HEK293 (cell line): ENCODE results near the gene DYDC1.

Experiments used
- HOXD13 ChIP-seq: sonication (generic); formaldehyde crosslinking; IDR thresholded peaks from 2 replicates; pipeline ENCODE4 v1.8.0; 2022; ENCODE audit warnings: missing genetic modification reagents, borderline replicate concordance
- PATZ1 ChIP-seq: fragments of 450-650 bp; formaldehyde crosslinking; IDR thresholded peaks from 2 replicates; pipeline ENCODE4 v1.5.1; 2016; ENCODE audit warnings: missing biosample characterization, missing genetic modification characterization
- SETDB1 ChIP-seq: IDR thresholded peaks from one replicate; pipeline ENCODE4 v1.6.1; 2017; ENCODE audit warnings: mild to moderate bottlenecking, low read length, moderate library complexity, mixed read lengths; ENCODE audit not compliant: insufficient read length
- ZBTB11 ChIP-seq: fragments of 450-650 bp; formaldehyde crosslinking; conservative IDR thresholded peaks from 2 replicates; pipeline ENCODE4 v1.5.1; 2016; ENCODE audit warnings: low read depth, missing biosample characterization, missing genetic modification characterization
- ZBTB8A ChIP-seq: fragments of 450-650 bp; formaldehyde crosslinking; IDR thresholded peaks from 2 replicates; pipeline ENCODE4 v1.5.1; 2016; ENCODE audit warnings: missing biosample characterization, missing genetic modification characterization
- ZFP37 ChIP-seq: fragments of 450-650 bp; formaldehyde crosslinking; IDR thresholded peaks from 2 replicates; pipeline ENCODE4 v1.5.1; 2016; ENCODE audit warnings: missing biosample characterization, missing genetic modification characterization
- ZNF10 ChIP-seq: fragments of 450-650 bp; formaldehyde crosslinking; IDR thresholded peaks from 2 replicates; pipeline ENCODE4 v1.5.1; 2017; ENCODE audit warnings: missing biosample characterization, missing genetic modification characterization
- ZNF16 ChIP-seq: fragments of 450-650 bp; formaldehyde crosslinking; IDR thresholded peaks from 2 replicates; pipeline ENCODE4 v1.5.1; 2016; ENCODE audit warnings: low read depth, missing biosample characterization, missing genetic modification characterization
- ZNF366 ChIP-seq: fragments of 450-650 bp; formaldehyde crosslinking; conservative IDR thresholded peaks from 2 replicates; pipeline ENCODE4 v1.5.1; 2016; ENCODE audit warnings: missing biosample characterization, missing genetic modification characterization
- ZNF391 ChIP-seq: fragments of 450-650 bp; formaldehyde crosslinking; IDR thresholded peaks from 2 replicates; pipeline ENCODE4 v1.5.1; 2016; ENCODE audit warnings: low read depth, missing biosample characterization, missing genetic modification characterization, borderline replicate concordance
- ZNF530 ChIP-seq: fragments of 450-650 bp; formaldehyde crosslinking; IDR thresholded peaks from 2 replicates; pipeline ENCODE4 v1.5.1; 2016; ENCODE audit warnings: low read depth, missing biosample characterization, missing genetic modification characterization
- ZNF544 ChIP-seq: fragments of 450-650 bp; formaldehyde crosslinking; IDR thresholded peaks from 2 replicates; pipeline ENCODE4 v1.5.0; 2017; ENCODE audit warnings: missing biosample characterization, missing genetic modification characterization
- ZNF549 ChIP-seq: fragments of 450-650 bp; IDR thresholded peaks from 2 replicates; pipeline ENCODE4 v1.5.1; 2018; ENCODE audit warnings: missing biosample characterization, missing genetic modification characterization, mild to moderate bottlenecking, inconsistent platforms, moderate library complexity
- ZNF555 ChIP-seq: fragments of 450-650 bp; formaldehyde crosslinking; conservative IDR thresholded peaks from 2 replicates; pipeline ENCODE4 v1.5.1; 2017; ENCODE audit warnings: missing biosample characterization, mild to moderate bottlenecking, missing genetic modification characterization, inconsistent platforms
- ZNF560 ChIP-seq: fragments of 450-650 bp; formaldehyde crosslinking; IDR thresholded peaks from 2 replicates; pipeline ENCODE4 v1.5.1; 2017; ENCODE audit warnings: missing biosample characterization, missing genetic modification characterization, borderline replicate concordance
- ZNF600 ChIP-seq: fragments of 450-650 bp; formaldehyde crosslinking; IDR thresholded peaks from 2 replicates; pipeline ENCODE4 v1.5.1; 2016; ENCODE audit warnings: missing biosample characterization, missing genetic modification characterization
- ZNF692 ChIP-seq: fragments of 450-650 bp; formaldehyde crosslinking; IDR thresholded peaks from 2 replicates; pipeline ENCODE4 v1.5.1; 2016; ENCODE audit warnings: missing biosample characterization, missing genetic modification characterization
- ZNF776 ChIP-seq: fragments of 450-650 bp; formaldehyde crosslinking; IDR thresholded peaks from 2 replicates; pipeline ENCODE4 v1.5.0; 2017; ENCODE audit warnings: missing biosample characterization, missing genetic modification characterization, borderline replicate concordance
- ZNF785 ChIP-seq: fragments of 450-650 bp; formaldehyde crosslinking; IDR thresholded peaks from 2 replicates; pipeline ENCODE4 v1.5.1; 2016; ENCODE audit warnings: missing biosample characterization, missing genetic modification characterization
- ZNF843 ChIP-seq: fragments of 450-650 bp; formaldehyde crosslinking; IDR thresholded peaks from 2 replicates; pipeline ENCODE4 v1.5.1; 2016; ENCODE audit warnings: missing biosample characterization, missing genetic modification characterization
- ZSCAN5A ChIP-seq: fragments of 450-650 bp; formaldehyde crosslinking; IDR thresholded peaks from 2 replicates; pipeline ENCODE4 v1.5.1; 2016; ENCODE audit warnings: missing biosample characterization, missing genetic modification characterization
- TF ChIP-seq, protein P1 (sequence below): fragments of 450-650 bp; formaldehyde crosslinking; IDR thresholded peaks from 2 replicates; pipeline ENCODE4 v1.5.1; 2016; ENCODE audit warnings: missing biosample characterization, missing genetic modification characterization
- TF ChIP-seq, protein P2 (sequence below): fragments of 450-650 bp; formaldehyde crosslinking; IDR thresholded peaks from 2 replicates; pipeline ENCODE4 v1.5.1; 2016; ENCODE audit warnings: missing biosample characterization, missing genetic modification characterization, borderline replicate concordance

Gene DYDC1

GRCh38 chr10:80289451-80290287 lies 66.9 kb downstream of the DYDC1 start, which contains the start of gene MAT1A (continued):
- no peak for TF ChIP-seq ZSCAN5A (tag by site-specific recombination)
- TF ChIP-seq ZBTB8A (tag by site-specific recombination), result no peak
- no peak for TF ChIP-seq ZNF16 (tag by site-specific recombination)
- TF ChIP-seq ZNF366 (tag by site-specific recombination), result peak; percentile 55
- no peak for TF ChIP-seq ZNF843 (tag by site-specific recombination)
- peak; percentile 68 for TF ChIP-seq SETDB1
- no peak for TF ChIP-seq ZNF785 (tag by site-specific recombination)
- TF ChIP-seq ZNF600 (tag by site-specific recombination), result no peak
- no peak for TF ChIP-seq ZNF776
- TF ChIP-seq HOXD13 (CRISPR knock-in tag), result no peak
- no peak for TF ChIP-seq ZNF10 (tag by site-specific recombination)
- no peak for TF ChIP-seq ZBTB11 (tag by site-specific recombination)
- TF ChIP-seq ZNF530 (tag by site-specific recombination), result no peak
- TF ChIP-seq ZNF555 (tag by site-specific recombination), result no peak
- no peak for TF ChIP-seq ZNF391 (tag by site-specific recombination)
- no peak; the same call in 1 of the 2 replicates for TF ChIP-seq PATZ1 (tag by site-specific recombination)
- no peak for TF ChIP-seq ZNF692 (tag by site-specific recombination)
- no peak for TF ChIP-seq ZNF544 (tag by site-specific recombination)
- TF ChIP-seq ZNF549 (tag by site-specific recombination), result no peak
- TF ChIP-seq ZNF560 (tag by site-specific recombination), result no peak
- TF ChIP-seq, protein P1, sequence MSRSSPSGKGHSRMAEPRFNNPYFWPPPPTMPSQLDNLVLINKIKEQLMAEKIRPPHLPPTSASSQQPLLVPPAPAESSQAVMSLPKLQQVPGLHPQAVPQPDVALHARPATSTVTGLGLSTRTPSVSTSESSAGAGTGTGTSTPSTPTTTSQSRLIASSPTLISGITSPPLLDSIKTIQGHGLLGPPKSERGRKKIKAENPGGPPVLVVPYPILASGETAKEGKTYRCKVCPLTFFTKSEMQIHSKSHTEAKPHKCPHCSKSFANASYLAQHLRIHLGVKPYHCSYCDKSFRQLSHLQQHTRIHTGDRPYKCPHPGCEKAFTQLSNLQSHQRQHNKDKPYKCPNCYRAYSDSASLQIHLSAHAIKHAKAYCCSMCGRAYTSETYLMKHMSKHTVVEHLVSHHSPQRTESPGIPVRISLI (tag by site-specific recombination), result no peak
- TF ChIP-seq, protein P2, sequence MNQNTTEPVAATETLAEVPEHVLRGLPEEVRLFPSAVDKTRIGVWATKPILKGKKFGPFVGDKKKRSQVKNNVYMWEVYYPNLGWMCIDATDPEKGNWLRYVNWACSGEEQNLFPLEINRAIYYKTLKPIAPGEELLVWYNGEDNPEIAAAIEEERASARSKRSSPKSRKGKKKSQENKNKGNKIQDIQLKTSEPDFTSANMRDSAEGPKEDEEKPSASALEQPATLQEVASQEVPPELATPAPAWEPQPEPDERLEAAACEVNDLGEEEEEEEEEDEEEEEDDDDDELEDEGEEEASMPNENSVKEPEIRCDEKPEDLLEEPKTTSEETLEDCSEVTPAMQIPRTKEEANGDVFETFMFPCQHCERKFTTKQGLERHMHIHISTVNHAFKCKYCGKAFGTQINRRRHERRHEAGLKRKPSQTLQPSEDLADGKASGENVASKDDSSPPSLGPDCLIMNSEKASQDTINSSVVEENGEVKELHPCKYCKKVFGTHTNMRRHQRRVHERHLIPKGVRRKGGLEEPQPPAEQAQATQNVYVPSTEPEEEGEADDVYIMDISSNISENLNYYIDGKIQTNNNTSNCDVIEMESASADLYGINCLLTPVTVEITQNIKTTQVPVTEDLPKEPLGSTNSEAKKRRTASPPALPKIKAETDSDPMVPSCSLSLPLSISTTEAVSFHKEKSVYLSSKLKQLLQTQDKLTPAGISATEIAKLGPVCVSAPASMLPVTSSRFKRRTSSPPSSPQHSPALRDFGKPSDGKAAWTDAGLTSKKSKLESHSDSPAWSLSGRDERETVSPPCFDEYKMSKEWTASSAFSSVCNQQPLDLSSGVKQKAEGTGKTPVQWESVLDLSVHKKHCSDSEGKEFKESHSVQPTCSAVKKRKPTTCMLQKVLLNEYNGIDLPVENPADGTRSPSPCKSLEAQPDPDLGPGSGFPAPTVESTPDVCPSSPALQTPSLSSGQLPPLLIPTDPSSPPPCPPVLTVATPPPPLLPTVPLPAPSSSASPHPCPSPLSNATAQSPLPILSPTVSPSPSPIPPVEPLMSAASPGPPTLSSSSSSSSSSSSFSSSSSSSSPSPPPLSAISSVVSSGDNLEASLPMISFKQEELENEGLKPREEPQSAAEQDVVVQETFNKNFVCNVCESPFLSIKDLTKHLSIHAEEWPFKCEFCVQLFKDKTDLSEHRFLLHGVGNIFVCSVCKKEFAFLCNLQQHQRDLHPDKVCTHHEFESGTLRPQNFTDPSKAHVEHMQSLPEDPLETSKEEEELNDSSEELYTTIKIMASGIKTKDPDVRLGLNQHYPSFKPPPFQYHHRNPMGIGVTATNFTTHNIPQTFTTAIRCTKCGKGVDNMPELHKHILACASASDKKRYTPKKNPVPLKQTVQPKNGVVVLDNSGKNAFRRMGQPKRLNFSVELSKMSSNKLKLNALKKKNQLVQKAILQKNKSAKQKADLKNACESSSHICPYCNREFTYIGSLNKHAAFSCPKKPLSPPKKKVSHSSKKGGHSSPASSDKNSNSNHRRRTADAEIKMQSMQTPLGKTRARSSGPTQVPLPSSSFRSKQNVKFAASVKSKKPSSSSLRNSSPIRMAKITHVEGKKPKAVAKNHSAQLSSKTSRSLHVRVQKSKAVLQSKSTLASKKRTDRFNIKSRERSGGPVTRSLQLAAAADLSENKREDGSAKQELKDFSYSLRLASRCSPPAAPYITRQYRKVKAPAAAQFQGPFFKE (tag by site-specific recombination), result no peak
- TF ChIP-seq ZFP37 (tag by site-specific recombination), result no peak
